GM18951 (cell line): ENCODE data around the gene TRIM17.

Experiments
- POLR2A ChIP-seq: IDR thresholded peaks from 4 replicates; pipeline ENCODE4 v1.6.1; 2011; ENCODE audit warnings: mild to moderate bottlenecking; ENCODE audit not compliant: insufficient read length, insufficient read depth; ENCODE audit errors: extremely low read depth
- in situ Hi-C: fragments of 300-500 bp; cut with MboI; formaldehyde crosslinking; loops from one replicate; pipeline ENCODE4 v1.12.0; 2022; ENCODE audit warnings: low sequenced_read_pairs, mixed read lengths, inconsistent platforms; ENCODE audit not compliant: unreplicated experiment

Gene TRIM17

DNA sequence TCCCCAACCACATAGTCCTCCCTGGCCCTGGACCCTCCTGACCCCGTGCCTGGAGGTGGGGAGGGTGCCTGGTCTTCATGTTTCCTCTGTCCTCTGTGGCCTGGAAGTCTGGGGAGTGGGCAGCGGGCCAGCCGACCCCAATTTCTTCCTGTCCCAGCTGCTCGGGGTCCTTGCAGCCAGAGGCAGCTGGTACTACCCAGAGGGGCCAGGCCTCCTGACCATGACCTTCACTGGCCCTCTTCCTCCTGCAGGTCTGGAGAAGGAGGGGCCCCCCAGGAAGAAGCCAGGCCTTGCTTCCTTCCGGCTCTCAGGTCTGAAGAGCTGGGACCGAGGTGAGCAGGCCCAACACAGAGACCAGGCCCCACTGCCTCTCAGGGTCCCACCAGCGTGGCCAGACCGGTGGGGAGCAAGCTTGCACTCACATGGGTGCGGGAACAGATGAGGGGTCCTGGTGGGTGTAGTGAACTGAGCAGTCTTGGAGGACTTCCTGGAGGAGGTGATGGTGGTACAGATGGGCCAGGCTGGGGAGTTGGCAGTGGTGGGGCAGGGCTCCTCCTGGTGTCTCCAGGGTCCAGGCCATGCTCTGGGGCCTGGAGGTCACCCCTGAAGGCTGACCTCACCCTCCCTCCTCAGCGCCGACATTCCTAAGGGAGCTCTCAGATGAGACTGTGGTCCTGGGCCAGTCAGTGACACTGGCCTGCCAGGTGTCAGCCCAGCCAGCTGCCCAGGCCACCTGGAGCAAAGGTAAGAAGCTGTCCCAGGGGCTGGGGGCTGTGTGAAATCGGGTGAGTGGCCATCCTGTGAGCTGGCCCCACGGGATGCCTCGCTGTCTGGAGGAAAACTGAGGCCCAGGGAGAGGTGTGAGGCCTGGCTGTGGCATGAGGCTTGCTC, 42.7 kb downstream of the TRIM17 start:
- no peak for TF ChIP-seq POLR2A
- in situ Hi-C loops, result no loop called here

DNA sequence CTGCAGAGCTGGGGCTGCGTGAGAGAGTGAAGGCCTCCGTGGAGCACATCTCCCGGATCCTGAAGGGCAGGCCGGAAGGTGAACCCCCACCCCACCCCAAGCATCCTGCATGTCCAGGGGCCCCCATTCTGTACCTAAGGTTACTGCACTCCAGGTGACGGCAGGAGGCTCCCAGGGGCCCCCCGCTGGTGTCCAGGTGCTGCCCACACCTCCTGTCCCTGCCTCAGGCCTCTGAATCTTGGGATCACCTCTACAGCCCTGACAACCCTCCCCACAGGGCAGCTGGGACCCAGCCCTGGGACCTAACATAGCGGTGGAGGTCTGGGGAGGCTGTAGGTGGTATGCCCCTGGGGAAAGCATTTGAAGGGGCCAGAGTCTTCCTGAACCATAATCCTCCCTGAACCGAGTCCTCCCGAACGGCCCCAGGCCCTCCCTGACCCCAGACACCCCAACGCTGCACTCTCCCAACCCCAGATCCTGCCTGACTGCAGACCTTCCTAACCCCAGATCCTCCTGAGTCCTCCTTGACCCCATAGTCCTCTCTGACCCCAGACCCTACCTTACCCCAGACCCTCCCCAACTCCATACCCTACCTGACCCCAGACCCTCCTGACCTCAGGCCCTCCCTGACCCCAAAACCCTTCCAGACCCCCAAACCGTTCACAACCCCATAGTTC, 43.5 kb downstream of the TRIM17 start:
- in situ Hi-C loops, result no loop called here
- TF ChIP-seq POLR2A, result no peak

DNA sequence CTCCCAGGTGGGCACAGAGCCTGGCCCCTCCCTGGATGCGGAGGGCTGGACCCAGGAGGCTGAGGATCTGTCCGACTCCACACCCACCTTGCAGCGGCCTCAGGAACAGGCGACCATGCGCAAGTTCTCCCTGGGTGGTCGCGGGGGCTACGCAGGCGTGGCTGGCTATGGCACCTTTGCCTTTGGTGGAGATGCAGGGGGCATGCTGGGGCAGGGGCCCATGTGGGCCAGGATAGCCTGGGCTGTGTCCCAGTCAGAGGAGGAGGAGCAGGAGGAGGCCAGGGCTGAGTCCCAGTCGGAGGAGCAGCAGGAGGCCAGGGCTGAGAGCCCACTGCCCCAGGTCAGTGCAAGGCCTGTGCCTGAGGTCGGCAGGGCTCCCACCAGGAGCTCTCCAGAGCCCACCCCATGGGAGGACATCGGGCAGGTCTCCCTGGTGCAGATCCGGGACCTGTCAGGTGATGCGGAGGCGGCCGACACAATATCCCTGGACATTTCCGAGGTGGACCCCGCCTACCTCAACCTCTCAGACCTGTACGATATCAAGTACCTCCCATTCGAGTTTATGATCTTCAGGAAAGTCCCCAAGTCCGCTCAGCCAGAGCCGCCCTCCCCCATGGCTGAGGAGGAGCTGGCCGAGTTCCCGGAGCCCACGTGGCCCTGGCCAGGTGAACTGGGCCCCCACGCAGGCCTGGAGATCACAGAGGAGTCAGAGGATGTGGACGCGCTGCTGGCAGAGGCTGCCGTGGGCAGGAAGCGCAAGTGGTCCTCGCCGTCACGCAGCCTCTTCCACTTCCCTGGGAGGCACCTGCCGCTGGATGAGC, 44.3 kb downstream of the TRIM17 start:
- TF ChIP-seq POLR2A, result no peak
- in situ Hi-C loops, result no loop called here

DNA sequence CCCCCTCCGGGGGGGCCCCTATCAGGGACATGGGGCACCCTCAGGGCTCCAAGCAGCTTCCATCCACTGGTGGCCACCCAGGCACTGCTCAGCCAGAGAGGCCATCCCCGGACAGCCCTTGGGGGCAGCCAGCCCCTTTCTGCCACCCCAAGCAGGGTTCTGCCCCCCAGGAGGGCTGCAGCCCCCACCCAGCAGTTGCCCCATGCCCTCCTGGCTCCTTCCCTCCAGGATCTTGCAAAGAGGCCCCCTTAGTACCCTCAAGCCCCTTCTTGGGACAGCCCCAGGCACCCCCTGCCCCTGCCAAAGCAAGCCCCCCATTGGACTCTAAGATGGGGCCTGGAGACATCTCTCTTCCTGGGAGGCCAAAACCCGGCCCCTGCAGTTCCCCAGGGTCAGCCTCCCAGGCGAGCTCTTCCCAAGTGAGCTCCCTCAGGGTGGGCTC, 44.9 kb downstream of the TRIM17 start:
- in situ Hi-C loops, result no loop called here
- no peak for TF ChIP-seq POLR2A

DNA sequence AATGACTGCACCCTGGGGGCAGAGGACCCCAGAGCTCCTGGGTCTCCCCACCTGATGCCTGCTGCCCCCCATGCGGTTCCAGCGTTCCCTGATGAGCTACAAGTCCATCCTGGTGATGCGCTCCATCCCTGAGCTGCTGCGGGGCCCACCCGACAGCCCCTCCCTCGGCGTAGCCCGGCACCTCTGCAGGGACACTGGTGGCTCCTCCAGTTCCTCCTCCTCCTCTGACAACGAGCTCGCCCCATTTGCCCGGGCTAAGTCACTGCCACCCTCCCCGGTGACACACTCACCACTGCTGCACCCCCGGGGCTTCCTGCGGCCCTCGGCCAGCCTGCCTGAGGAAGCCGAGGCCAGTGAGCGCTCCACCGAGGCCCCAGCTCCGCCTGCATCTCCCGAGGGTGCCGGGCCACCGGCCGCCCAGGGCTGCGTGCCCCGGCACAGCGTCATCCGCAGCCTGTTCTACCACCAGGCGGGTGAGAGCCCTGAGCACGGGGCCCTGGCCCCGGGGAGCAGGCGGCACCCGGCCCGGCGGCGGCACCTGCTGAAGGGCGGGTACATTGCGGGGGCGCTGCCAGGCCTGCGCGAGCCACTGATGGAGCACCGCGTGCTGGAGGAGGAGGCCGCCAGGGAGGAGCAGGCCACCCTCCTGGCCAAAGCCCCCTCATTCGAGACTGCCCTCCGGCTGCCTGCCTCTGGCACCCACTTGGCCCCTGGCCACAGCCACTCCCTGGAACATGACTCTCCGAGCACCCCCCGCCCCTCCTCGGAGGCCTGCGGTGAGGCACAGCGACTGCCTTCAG, 45.5 kb downstream of the TRIM17 start:
- in situ Hi-C loops, result no loop called here
- no peak for TF ChIP-seq POLR2A

DNA sequence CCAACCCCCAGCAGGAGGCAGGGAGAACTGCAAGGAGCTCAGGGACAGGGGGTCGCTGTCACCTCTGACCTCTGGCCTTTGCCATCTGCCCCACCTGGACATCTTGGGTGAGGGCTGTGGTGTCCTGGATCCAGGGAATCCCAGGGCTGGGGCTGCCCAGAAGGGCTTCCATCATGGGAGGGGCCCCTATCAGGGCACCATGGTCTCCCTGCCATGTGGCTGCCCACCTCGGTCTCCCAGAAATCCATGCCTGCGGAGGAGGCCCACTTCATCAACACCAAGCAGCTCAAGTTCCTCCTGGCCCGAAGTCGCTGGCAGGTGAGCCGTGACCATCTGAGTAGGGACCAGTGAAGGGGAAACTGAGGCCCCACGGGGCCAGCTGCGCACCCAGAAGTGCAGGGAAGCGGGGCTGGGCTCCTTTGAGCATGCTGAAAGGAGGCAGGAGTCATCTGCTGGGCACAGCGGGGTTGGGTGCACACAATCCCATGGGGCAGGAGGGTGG, 46.2 kb downstream of the TRIM17 start:
- TF ChIP-seq POLR2A, result no peak
- in situ Hi-C loops, result no loop called here

DNA sequence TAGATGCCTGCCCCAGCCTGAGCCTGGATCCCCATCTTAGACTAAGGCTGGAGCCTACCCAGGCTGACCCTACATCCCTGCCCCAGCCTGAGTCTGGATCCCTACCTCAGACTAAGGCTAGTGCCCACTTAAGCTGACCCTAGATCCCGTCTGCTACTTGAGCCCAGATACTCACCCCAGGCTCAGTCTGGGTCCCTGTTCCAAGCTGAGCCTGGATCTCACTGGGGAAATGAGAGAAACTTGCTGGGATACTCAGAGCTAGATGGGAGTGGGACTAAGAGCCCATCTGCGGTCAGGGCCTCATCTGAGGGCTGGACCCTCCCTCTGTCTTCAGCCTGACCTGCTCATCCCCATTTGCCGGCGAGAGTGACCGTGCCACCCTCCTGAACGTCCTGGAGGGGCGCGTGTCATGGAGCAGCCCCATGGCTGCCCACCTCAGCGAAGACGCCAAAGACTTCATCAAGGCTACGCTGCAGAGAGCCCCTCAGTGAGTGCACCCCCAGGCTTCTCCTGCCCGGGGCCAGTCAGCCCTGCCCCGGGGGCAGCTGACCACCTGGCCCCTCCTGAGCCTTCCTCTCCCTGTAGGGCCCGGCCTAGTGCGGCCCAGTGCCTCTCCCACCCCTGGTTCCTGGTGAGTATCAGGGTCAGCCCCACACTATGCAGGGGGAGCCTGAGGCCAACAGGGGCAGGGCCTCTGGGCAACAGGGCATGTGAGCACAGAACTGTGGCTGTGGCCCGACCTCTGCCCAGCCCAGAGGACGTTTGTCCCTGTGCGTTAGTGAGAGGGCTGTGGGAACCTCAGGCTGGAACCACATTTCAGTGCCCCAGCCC, 46.8 kb downstream of the TRIM17 start:
- in situ Hi-C loops, result no loop called here
- TF ChIP-seq POLR2A, result no peak

DNA sequence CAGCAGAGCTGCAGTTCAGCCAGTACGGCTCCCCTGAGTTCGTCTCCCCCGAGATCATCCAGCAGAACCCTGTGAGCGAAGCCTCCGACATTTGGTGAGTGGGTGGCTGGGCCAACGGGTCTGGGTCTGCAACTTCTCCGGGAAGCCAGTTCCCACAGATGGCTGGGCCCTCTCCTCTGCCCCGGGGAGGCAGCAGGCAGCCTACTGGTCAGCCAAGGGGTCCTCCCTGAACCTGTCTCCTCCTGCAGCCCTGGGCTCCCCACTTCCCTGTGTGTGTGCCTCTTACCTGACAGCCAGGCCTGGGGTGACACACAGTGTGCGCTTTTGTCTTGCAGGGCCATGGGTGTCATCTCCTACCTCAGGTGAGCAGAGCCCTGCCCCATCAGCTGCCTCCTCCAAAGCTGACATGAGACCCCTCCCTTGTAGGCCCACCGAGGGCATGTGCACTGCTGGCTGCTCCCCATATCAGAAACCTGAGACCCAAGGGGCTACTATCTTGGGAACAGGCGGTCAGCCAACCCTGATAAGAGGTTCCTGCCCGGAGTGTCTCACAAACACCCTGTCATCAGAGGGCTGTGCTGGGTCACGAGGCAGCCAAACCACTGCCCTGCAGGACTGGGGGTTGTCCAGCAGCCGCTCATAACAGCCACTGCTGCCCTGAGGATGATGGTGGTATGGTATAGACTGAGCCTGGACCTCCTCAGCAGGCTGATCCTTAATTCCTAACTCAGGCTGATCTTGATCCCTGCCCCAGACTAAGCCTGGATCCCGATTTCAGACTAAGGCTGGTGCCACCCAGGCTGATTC, 47.7 kb downstream of the TRIM17 start:
- in situ Hi-C loops, result no loop called here
- TF ChIP-seq POLR2A, result no peak

DNA sequence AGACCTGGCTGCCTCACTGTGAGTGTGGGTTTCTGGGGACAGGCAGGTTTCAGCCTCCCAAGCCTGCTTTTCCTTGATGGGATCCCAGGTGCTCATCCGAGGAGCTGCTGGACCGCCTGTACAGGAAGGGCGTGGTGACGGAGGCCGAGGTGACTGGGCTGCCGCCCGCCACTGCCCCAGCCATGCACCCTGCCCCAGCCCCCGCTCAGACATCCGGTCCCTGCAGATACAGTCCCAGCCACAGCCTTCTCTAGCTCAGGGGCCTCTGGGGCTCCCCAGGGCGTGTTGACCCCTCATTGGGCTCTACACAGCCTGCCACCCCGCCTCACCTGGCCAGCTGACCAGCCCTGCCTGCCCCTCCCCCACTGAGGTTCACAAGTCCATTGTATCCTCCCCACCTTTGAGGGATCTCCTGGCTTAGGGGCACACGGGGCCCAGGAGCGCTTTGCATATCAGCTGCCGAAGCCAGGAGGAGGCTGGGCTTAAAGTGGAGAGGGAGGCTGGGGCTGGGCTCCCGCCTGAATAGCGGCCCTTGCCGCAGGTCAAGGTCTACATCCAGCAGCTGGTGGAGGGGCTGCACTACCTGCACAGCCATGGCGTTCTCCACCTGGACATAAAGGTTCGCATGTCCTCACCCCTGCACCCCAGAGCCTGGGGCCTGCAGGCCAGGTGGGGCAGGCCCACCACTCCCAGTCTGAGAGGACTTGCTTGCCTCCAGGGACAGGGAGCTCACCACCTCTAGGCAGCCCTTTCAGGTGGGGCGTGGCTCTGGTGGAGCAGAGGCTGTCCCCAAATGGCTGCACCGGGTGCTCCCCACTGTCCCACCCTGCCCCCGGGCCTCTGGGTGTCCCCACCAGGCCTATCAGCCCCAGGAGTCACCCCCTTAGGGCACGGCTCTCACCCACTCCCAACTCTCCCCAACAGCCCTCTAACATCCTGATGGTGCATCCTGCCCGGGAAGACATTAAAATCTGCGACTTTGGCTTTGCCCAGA, 48.6 kb downstream of the TRIM17 start:
- no peak for TF ChIP-seq POLR2A
- in situ Hi-C loops, result no loop called here
